ENCODE results near the gene NTM.

- TF ChIP-seq POLR2A (IDR thresholded peaks at IDR 0.05; ENCODE audit: low read depth, low read length) (no peak), TAF1 (IDR thresholded peaks at IDR 0.05; ENCODE audit: low read depth, low read length) (no peak), POLR2AphosphoS5 (IDR thresholded peaks at IDR 0.05; ENCODE audit: low read depth, low read length) (no peak), SPI1 (IDR thresholded peaks at IDR 0.05; ENCODE audit: low read depth, low read length) (no peak), PAX5 (IDR thresholded peaks at IDR 0.05; ENCODE audit: insufficient read depth, low read length, severe bottlenecking) (no peak)
Observed at GRCh38 chr11:131871006-131871405, 500.6 kb downstream of the NTM start.

All from GM12891 (cell line).